DND-41 (cell line): Measurements from ENCODE around the gene STK11.

ENCODE experiments used
- EZH2 ChIP-seq: IDR thresholded peaks from 3 replicates; pipeline ENCODE4 v1.6.1; 2012; ENCODE audit warnings: borderline replicate concordance, low read depth, mild to moderate bottlenecking, moderate library complexity, low read length, inconsistent platforms; ENCODE audit not compliant: severe bottlenecking
- TF ChIP-seq, protein P1 (sequence below): IDR thresholded peaks from 2 replicates; pipeline ENCODE4 v1.5.1; 2012; ENCODE audit warnings: borderline replicate concordance, low read length, moderate library complexity, mild to moderate bottlenecking; ENCODE audit not compliant: poor library complexity, severe bottlenecking; ENCODE audit errors: extremely low read depth

GRCh38 chr19:1261538-1261797 is 55.9 kb downstream of the STK11 start:
- TF ChIP-seq, protein P1, sequence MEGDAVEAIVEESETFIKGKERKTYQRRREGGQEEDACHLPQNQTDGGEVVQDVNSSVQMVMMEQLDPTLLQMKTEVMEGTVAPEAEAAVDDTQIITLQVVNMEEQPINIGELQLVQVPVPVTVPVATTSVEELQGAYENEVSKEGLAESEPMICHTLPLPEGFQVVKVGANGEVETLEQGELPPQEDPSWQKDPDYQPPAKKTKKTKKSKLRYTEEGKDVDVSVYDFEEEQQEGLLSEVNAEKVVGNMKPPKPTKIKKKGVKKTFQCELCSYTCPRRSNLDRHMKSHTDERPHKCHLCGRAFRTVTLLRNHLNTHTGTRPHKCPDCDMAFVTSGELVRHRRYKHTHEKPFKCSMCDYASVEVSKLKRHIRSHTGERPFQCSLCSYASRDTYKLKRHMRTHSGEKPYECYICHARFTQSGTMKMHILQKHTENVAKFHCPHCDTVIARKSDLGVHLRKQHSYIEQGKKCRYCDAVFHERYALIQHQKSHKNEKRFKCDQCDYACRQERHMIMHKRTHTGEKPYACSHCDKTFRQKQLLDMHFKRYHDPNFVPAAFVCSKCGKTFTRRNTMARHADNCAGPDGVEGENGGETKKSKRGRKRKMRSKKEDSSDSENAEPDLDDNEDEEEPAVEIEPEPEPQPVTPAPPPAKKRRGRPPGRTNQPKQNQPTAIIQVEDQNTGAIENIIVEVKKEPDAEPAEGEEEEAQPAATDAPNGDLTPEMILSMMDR = peak; percentile 43
- TF ChIP-seq EZH2 = no peak
